Thyroid gland (tissue), 4 donors: ENCODE data around the gene USP21.

Experiments used
- CTCF ChIP-seq, 6 experiments: fragments of 200-600 bp in 3 of 6; fragments of 450-650 bp in 3 of 6; sonication (generic) in 3 of 6; IDR thresholded peaks; one replicate each; pipeline ENCODE4 v1.5.1; 2016 to 2019; ENCODE audit warnings: antibody characterized with exemption in 6 of 6, mild to moderate bottlenecking in 2 of 6, inconsistent platforms in 1 of 6, moderate library complexity in 1 of 6
- POLR2A ChIP-seq, 2 donors: fragments of 450-650 bp; IDR thresholded peaks; one replicate each; pipeline ENCODE4 v1.6.1; 2017; ENCODE audit warnings: antibody characterized with exemption in 2 of 2, mild to moderate bottlenecking in 2 of 2, moderate library complexity in 1 of 2

- TF ChIP-seq POLR2A (IDR thresholded peaks at IDR 0.05) (peak in 1 of 2 donors; percentile 85), CTCF (IDR thresholded peaks at IDR 0.05) (no peak)
These were observed 42.8 kb downstream of the USP21 start, which contains the start of gene NDUFS2 for GRCh38 chr1:161201836-161202712.
